Liver (tissue), 9 donors: ENCODE data around the gene SMYD5. TPM values are rescaled to one million over a fixed set of nuclear protein-coding genes. Genes with fewer than 3 reads are reported as not detected.

Experiments
- DNase-seq: peaks from one replicate; pipeline ENCODE4 v3.0.0-alpha.2; 2017; ENCODE audit warnings: low spot score
- H3K27ac ChIP-seq, 2 donors: one replicate each; pipeline ENCODE4 v1.7.0; 2013; ENCODE audit warnings: inconsistent platforms in 2 of 2, low read length in 2 of 2, control low read depth in 1 of 2, low read depth in 1 of 2, mild to moderate bottlenecking in 1 of 2
- H3K27me3 ChIP-seq, 4 donors: one replicate each; pipeline versions ENCODE4 v1.6.1 to v1.7.0; 2013; ENCODE audit warnings: low read length in 3 of 4, inconsistent platforms in 1 of 4, mild to moderate bottlenecking in 1 of 4, moderate library complexity in 1 of 4; ENCODE audit not compliant: control insufficient read depth in 4 of 4, insufficient read depth in 4 of 4
- H3K36me3 ChIP-seq, 4 donors: one replicate each; pipeline versions ENCODE4 v1.6.1 to v1.7.0; 2013; ENCODE audit warnings: low read length in 3 of 4, mild to moderate bottlenecking in 3 of 4, low read depth in 1 of 4, moderate library complexity in 1 of 4; ENCODE audit not compliant: control insufficient read depth in 4 of 4, insufficient read depth in 3 of 4
- H3K4me1 ChIP-seq, 4 donors: one replicate each; pipeline versions ENCODE4 v1.6.1 to v1.7.0; 2013; ENCODE audit warnings: low read length in 3 of 4, mild to moderate bottlenecking in 3 of 4, moderate library complexity in 1 of 4; ENCODE audit not compliant: control insufficient read depth in 4 of 4, insufficient read depth in 4 of 4
- H3K4me3 ChIP-seq, 3 donors: one replicate each; pipeline versions ENCODE4 v1.6.1 to v1.7.0; 2013; ENCODE audit warnings: low read length in 3 of 3, control low read depth in 1 of 3, low read depth in 1 of 3, mild to moderate bottlenecking in 1 of 3
- H3K9ac ChIP-seq, 2 donors: one replicate each; pipeline ENCODE4 v1.7.0; 2013; ENCODE audit warnings: low read length in 2 of 2, mild to moderate bottlenecking in 2 of 2, moderate library complexity in 2 of 2, control low read depth in 1 of 2, low read depth in 1 of 2
- H3K9me3 ChIP-seq, 4 donors: one replicate each; pipeline versions ENCODE4 v1.6.1 to v1.7.0; 2013; ENCODE audit warnings: low read length in 3 of 4; ENCODE audit not compliant: control insufficient read depth in 4 of 4
- ATF3 ChIP-seq: IDR thresholded peaks from 2 replicates; pipeline ENCODE4 v1.6.1; 2016; ENCODE audit warnings: antibody characterized with exemption
- EGR1 ChIP-seq, 2 donors: IDR thresholded peaks; 2 replicates each; pipeline ENCODE4 v1.6.1; 2016 to 2018; ENCODE audit warnings: antibody characterized with exemption in 2 of 2, low read depth in 2 of 2
- GABPA ChIP-seq, 2 donors: IDR thresholded peaks in 1 of 2; conservative IDR thresholded peaks in 1 of 2; 2 replicates each; pipeline ENCODE4 v1.6.1; 2016; ENCODE audit warnings: antibody characterized with exemption in 2 of 2, mild to moderate bottlenecking in 1 of 2, moderate library complexity in 1 of 2
- HNF4A ChIP-seq, 2 donors: conservative IDR thresholded peaks; 2 replicates each; pipeline ENCODE4 v1.6.1; 2016; ENCODE audit warnings: antibody characterized with exemption in 2 of 2, mild to moderate bottlenecking in 2 of 2
- HNF4G ChIP-seq: IDR thresholded peaks from 2 replicates; pipeline ENCODE4 v1.6.1; 2016; ENCODE audit warnings: antibody characterized with exemption
- JUND ChIP-seq, 2 donors: IDR thresholded peaks; 2 replicates each; pipeline ENCODE4 v1.6.1; 2016; ENCODE audit warnings: antibody characterized with exemption in 2 of 2
- MAX ChIP-seq: IDR thresholded peaks from 2 replicates; pipeline ENCODE4 v1.6.1; 2016; ENCODE audit warnings: antibody characterized with exemption
- NR2F2 ChIP-seq: IDR thresholded peaks from 2 replicates; pipeline ENCODE4 v1.6.1; 2016; ENCODE audit warnings: antibody characterized with exemption
- RAD21 ChIP-seq, 2 donors: IDR thresholded peaks; 2 replicates each; pipeline ENCODE4 v1.6.1; 2016; ENCODE audit warnings: antibody characterized with exemption in 2 of 2, mild to moderate bottlenecking in 2 of 2
- RXRA ChIP-seq, 2 donors: IDR thresholded peaks; 2 replicates each; pipeline ENCODE4 v1.6.1; 2017 to 2018; ENCODE audit warnings: antibody characterized with exemption in 2 of 2, mild to moderate bottlenecking in 1 of 2
- SP1 ChIP-seq: IDR thresholded peaks from 2 replicates; pipeline ENCODE4 v1.6.1; 2018; ENCODE audit warnings: antibody characterized with exemption, mild to moderate bottlenecking
- TAF1 ChIP-seq: conservative IDR thresholded peaks from 2 replicates; pipeline ENCODE4 v1.6.1; 2016; ENCODE audit warnings: antibody characterized with exemption, mild to moderate bottlenecking
- YY1 ChIP-seq: IDR thresholded peaks from 2 replicates; pipeline ENCODE4 v1.6.1; 2016; ENCODE audit warnings: antibody characterized with exemption, mild to moderate bottlenecking
- ZBTB33 ChIP-seq: IDR thresholded peaks from 2 replicates; pipeline ENCODE4 v1.6.1; 2016; ENCODE audit warnings: antibody characterized with exemption
- WGBS: extraction: QIAGEN DNeasy Blood & Tissue Kit; methylation state at CpG from one replicate; pipeline ENCODE4 v1.1.7; 2013; 5-methylcytosine and 5-hydroxymethylcytosine counted together
- polyA plus RNA-seq, 2 donors: library from polyadenylated mRNA; stranded (reverse) in 1 of 2; unstranded in 1 of 2; fragments of 200-250 nt in 1 of 2; fragments of >200 nt in 1 of 2; fragmentation: Nextera tagmentation in 1 of 2; extraction: Ambion mirVana in 1 of 2; gene quantifications; one replicate each; pipeline versions ENCODE4 v1.2.1 to v1.2.3, GENCODE V29; 2013 to 2015
- total RNA-seq, 2 donors: library from RNA; depleted of rRNA; stranded (reverse); fragments of >200 nt; gene quantifications; one replicate each; pipeline ENCODE4 v1.2.3, GENCODE V29; 2014
- TF ChIP-seq, protein P1 (sequence below): IDR thresholded peaks from 2 replicates; pipeline ENCODE4 v1.6.1; 2016; ENCODE audit warnings: antibody characterized with exemption, mild to moderate bottlenecking
- donor health status: healthy.
- donor health status: healthy.
- donor health status: healthy.
- donor health status: healthy.
- donor health status: healthy.

Gene SMYD5
- total and polyA plus RNA-seq, 4 donors: 3.9 to 8.8 (median 5.8) TPM

DNA sequence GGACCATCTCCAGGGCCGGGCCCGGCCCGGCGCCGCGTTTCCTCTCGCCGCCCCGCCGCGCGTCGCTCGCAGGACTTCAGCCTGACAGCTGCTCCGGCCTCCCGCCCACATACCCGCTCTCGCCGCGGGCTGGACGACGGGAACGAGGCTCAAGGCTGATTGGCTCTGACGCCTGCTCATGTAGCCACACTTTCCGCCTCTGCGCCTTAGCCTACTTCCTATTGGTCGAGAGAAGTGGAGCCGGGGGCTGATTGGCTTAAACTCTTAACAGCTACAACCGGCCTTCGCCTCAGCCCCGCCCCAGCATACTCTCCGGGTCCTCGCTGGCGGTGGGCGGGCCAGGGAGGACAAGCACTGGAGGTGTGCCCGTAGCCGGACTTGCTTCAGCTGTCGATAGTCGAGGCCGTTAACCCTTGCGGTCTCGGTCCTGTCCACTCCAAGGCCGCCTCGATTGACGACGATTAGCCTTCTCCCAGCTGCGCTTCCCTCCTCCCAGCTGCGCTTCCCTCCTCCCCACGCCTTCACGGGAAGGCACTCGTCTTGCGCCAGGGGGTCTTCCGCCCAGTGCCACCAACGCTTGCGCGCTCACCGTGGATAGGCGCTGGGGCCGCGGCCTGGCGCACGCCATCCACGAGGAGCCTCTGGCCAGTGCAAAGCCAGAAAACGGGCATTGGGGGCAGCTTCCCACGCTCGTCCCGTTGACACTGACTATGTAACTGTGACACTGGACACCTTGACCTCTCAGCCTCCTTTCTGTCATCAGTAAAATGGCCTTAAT, 19.3 kb downstream of the SMYD5 start, which contains the start of gene PRADC1:
PRADC1 (minus strand) TSS at position 86 of the 778 bp plus-strand sequence; CDS start at position 7, 79 bp downstream.
- Histone ChIP-seq H3K9me3 (no peaks in the 10 kb centered on the region), H3K27ac (peak within 1 kb of the TSS; percentile 90 to 95), H3K4me1 (peaks cover 2 to 25% (median 19%) of the 10 kb centered on the region in 4 donors), H3K4me3 (peak within 1 kb of the TSS; percentile 86 to 97 (median 87)), H3K9ac (peak within 1 kb of the TSS; percentile 61 to 83), H3K27me3 (no peaks in the 10 kb centered on the region), H3K36me3 (peaks cover 3 to 16% (median 8%) of the 10 kb centered on the region in 4 donors)
- peak; percentile 97 for DNase-seq
- under 1% methylated on average over 67 of the region's 67 CpGs for WGBS
- TF ChIP-seq ATF3 (no peak), HNF4G (no peak), YY1 (peak; percentile 76), MAX (no peak), TAF1 (peak; percentile 25), GABPA (IDR thresholded peaks at IDR 0.05 in 1 of 2, conservative IDR thresholded peaks at IDR 0.05 in 1 of 2) (peak in 1 of 2 donors; percentile 63), RXRA (IDR thresholded peaks at IDR 0.05) (peak; percentile 34 to 39), HNF4A (conservative IDR thresholded peaks at IDR 0.05) (peak in 1 of 2 donors; percentile 31), SP1 (peak; percentile 98), EGR1 (IDR thresholded peaks at IDR 0.05; ENCODE audit: low read depth in 2 of 2) (peak in 1 of 2 donors; percentile 62), NR2F2 (peak; percentile 40), RAD21 (IDR thresholded peaks at IDR 0.05) (no peak)
- TF ChIP-seq, protein P1, sequence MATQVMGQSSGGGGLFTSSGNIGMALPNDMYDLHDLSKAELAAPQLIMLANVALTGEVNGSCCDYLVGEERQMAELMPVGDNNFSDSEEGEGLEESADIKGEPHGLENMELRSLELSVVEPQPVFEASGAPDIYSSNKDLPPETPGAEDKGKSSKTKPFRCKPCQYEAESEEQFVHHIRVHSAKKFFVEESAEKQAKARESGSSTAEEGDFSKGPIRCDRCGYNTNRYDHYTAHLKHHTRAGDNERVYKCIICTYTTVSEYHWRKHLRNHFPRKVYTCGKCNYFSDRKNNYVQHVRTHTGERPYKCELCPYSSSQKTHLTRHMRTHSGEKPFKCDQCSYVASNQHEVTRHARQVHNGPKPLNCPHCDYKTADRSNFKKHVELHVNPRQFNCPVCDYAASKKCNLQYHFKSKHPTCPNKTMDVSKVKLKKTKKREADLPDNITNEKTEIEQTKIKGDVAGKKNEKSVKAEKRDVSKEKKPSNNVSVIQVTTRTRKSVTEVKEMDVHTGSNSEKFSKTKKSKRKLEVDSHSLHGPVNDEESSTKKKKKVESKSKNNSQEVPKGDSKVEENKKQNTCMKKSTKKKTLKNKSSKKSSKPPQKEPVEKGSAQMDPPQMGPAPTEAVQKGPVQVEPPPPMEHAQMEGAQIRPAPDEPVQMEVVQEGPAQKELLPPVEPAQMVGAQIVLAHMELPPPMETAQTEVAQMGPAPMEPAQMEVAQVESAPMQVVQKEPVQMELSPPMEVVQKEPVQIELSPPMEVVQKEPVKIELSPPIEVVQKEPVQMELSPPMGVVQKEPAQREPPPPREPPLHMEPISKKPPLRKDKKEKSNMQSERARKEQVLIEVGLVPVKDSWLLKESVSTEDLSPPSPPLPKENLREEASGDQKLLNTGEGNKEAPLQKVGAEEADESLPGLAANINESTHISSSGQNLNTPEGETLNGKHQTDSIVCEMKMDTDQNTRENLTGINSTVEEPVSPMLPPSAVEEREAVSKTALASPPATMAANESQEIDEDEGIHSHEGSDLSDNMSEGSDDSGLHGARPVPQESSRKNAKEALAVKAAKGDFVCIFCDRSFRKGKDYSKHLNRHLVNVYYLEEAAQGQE: peak; percentile 36

DNA sequence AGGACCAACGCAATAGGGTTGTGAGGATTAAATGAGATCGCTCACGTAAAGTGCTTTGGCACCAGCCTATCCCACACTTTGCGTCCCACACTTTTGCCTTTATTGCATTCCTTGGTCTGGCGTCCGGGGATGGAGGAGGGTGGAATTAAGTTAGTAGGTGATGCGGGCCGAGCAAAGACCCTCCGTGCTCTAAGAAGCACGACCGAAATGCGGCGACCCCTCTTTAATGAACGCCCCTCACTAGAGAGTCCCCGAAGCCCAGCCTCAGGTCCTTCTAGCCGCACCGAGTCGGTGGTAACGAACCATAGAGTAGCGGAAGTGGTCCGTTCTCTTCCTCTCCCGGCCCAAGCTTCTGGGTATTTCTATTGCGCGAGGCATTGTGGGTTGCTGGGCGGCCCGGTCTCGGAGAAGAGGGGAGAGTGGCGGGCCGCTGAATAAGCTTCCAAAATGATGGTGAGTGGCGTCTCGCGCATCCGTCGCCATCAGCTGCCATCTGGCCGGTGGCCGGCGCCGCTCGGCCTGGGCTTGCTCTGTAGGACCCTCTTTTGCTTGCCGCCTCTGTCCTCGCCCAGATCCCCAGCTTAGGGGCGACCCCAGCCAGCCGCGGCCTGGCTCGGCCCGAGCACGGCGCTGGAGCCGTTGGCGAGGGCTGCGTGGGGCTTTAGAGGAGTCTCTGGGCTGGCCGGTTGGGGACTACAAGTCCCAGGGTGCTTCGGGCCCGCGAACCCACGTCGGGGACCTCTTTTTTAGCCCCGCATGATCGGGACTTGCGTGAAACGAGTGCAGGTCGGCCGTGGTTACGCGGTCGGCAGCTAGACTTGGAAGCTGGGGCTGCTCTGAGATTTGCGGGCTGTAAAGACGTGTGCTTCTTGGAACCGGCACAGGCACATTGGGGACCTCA, 20.1 kb downstream of the SMYD5 start, which contains the start of gene CCT7:
CCT7 (plus strand) TSS at position 377 of the 901 bp plus-strand sequence; CDS start at position 448, 71 bp downstream.
- peak within 1 kb of the TSS; percentile 88 to 91 for H3K9ac ChIP-seq
- peaks cover 2 to 26% (median 19%) of the 10 kb centered on the region in 4 donors for H3K4me1 ChIP-seq
- WGBS: under 1% methylated on average over 69 of the region's 69 CpGs
- H3K4me3 ChIP-seq: peak within 1 kb of the TSS; percentile 86 to 97 (median 87)
- H3K36me3 ChIP-seq: peaks cover 0 to 11% (median 5%) of the 10 kb centered on the region in 4 donors
- H3K9me3 ChIP-seq: no peaks in the 10 kb centered on the region
- peak; percentile 84 for DNase-seq
- H3K27me3 ChIP-seq: no peaks in the 10 kb centered on the region
- H3K27ac ChIP-seq: peak within 1 kb of the TSS; percentile 90 to 95
- TF ChIP-seq RXRA (IDR thresholded peaks at IDR 0.05) (peak; percentile 15 to 32), TAF1 (peak; percentile 94), RAD21 (IDR thresholded peaks at IDR 0.05) (no peak), MAX (peak; percentile 66), SP1 (peak; percentile 59), ZBTB33 (peak; percentile 69), JUND (IDR thresholded peaks at IDR 0.05) (no peak), YY1 (peak; percentile 93), GABPA (IDR thresholded peaks at IDR 0.05 in 1 of 2, conservative IDR thresholded peaks at IDR 0.05 in 1 of 2) (peak; percentile 82 to 93)
- TF ChIP-seq, protein P1: peak; percentile 92
